MCF 10A (cell line): ENCODE measurements around the gene RNF115. TPM values are rescaled to one million over a fixed set of nuclear protein-coding genes. Genes with fewer than 3 reads are reported as not detected.
A peak's percentile ranks its signal among the peaks of the same experiment; 100 is the strongest.
"Not testable (repeated sequence)": the region's sequence is repeated elsewhere in the genome, so short reads cannot be mapped to it uniquely, and the experiment has no call there.

ENCODE experiments used
- BruUV-seq: library from RNA; stranded (reverse); fragments of 400-500 nt; replicated peaks from 2 replicates; lab custom pipeline; 2021; lab: Mats Ljungman, UMichigan
- CTCF ChIA-PET: fragments of 300-600 bp; sonication (Branson Sonifier 250); formaldehyde crosslinking; extraction: SDS; loops from one replicate; lab custom pipeline; 2021; ENCODE audit warnings: antibody characterized with exemption, inconsistent platforms; lab: Yijun Ruan, JAX
- POLR2A ChIA-PET: fragments of 300-600, 350-650 bp; sonication (Branson Sonifier 250); formaldehyde crosslinking; extraction: SDS; loops from one replicate; lab custom pipeline; 2020; ENCODE audit warnings: antibody characterized with exemption, inconsistent platforms; lab: Yijun Ruan, JAX
- DNase-seq: peaks from one replicate; pipeline ENCODE4 v3.0.0-alpha.2; 2018; ENCODE audit not compliant: unreplicated experiment
- H3K27ac Mint-ChIP-seq: one replicate; pipeline ENCODE4 v1.8.0; 2022; ENCODE audit warnings: mild to moderate bottlenecking, low read depth, mixed read lengths; ENCODE audit not compliant: unreplicated experiment
- H3K27me3 Mint-ChIP-seq: one replicate; pipeline ENCODE4 v1.8.0; 2022; ENCODE audit warnings: mixed read lengths; ENCODE audit not compliant: insufficient read depth, unreplicated experiment
- H3K36me3 Mint-ChIP-seq: one replicate; pipeline ENCODE4 v1.8.0; 2022; ENCODE audit warnings: mild to moderate bottlenecking, moderate library complexity, mixed read lengths; ENCODE audit not compliant: insufficient read depth, unreplicated experiment
- H3K4me1 Mint-ChIP-seq: one replicate; pipeline ENCODE4 v1.8.0; 2022; ENCODE audit warnings: mixed read lengths; ENCODE audit not compliant: insufficient read depth, unreplicated experiment
- H3K4me3 Mint-ChIP-seq: one replicate; pipeline ENCODE4 v1.8.0; 2022; ENCODE audit warnings: mild to moderate bottlenecking, moderate library complexity, mixed read lengths; ENCODE audit not compliant: unreplicated experiment
- H3K9me3 Mint-ChIP-seq: one replicate; pipeline ENCODE4 v1.8.0; 2022; ENCODE audit warnings: mixed read lengths; ENCODE audit not compliant: unreplicated experiment
- CTCF ChIP-seq: fragments of 200-600 bp; IDR thresholded peaks from one replicate; pipeline ENCODE4 v1.8.0; 2022; ENCODE audit warnings: antibody characterized with exemption, mild to moderate bottlenecking; ENCODE audit not compliant: unreplicated experiment
- intact Hi-C: fragments of 100-400 bp; cut with micrococcal nuclease; formaldehyde crosslinking; loops from 2 replicates; pipeline ENCODE4 v1.14.1; 2022
- total RNA-seq: library from RNA; stranded (reverse); gene quantifications from 2 replicates; pipeline ENCODE4 v1.2.3, GENCODE V29; 2022

RNF115 gene
- total RNA-seq, 1 experiment from 2014 or later: 19.5 TPM

- ChIA-PET CTCF (interaction anchor here (0.6 to 3.5 kb wide), 8 partner anchors 11 to 126 kb away, joined by 3 to 30 read pairs (median 5); no protein-coding TSS in a partner anchor), POLR2A (no interaction called here)
- Mint-ChIP-seq H3K36me3 (no peaks in the 10 kb centered on the region), H3K9me3 (no peaks in the 10 kb centered on the region), H3K4me1 (peaks cover 11% of the 10 kb centered on the region), H3K4me3 (no peak within 1 kb of the TSS), H3K27me3 (no peaks in the 10 kb centered on the region), H3K27ac (no peak within 1 kb of the TSS)
- TF ChIP-seq CTCF: no peak
- no TSS peak for BruUV-seq
- intact Hi-C loops: loop anchor here (5.0 kb wide), 2 partner anchors 103 to 127 kb away; partner anchors contain the start of genes POLR3C and RNF115
- no peak for DNase-seq
These were observed 104.4 kb downstream of the RNF115 start, which contains the start of gene CD160 for GRCh38 chr1:145719230-145720079. CD160 (plus strand) TSS chr1:145719499; CDS start chr1:145728328, 8,829 bp downstream.

GRCh38 chr1:145718465-145718864 lies 105.4 kb downstream of the RNF115 start:
- H3K36me3 Mint-ChIP-seq, DNase-seq, POLR2A ChIA-PET, BruUV-seq, H3K9me3 Mint-ChIP-seq, intact Hi-C loops, H3K27ac Mint-ChIP-seq, H3K27me3 Mint-ChIP-seq, H3K4me3 Mint-ChIP-seq: not testable (repeated sequence)
- CTCF ChIA-PET: interaction anchor here (0.6 to 1.3 kb wide), 2 partner anchors 12 to 15 kb away, joined by 3 to 4 read pairs; no protein-coding TSS in a partner anchor
- H3K4me1 Mint-ChIP-seq: peaks cover 11% of the 10 kb centered on the region

- no peak for DNase-seq
- peaks cover 11% of the 10 kb centered on the region for H3K4me1 Mint-ChIP-seq
- H3K9me3 Mint-ChIP-seq: no peaks in the 10 kb centered on the region
- no peak overlapping the region for H3K27ac Mint-ChIP-seq
- intact Hi-C loops: no loop called here
- H3K36me3 Mint-ChIP-seq: no peaks in the 10 kb centered on the region
- no peaks in the 10 kb centered on the region for H3K27me3 Mint-ChIP-seq
- no peak for TF ChIP-seq CTCF
- ChIA-PET POLR2A (no interaction called here), CTCF (interaction anchor here (1.3 kb wide), 1 partner anchor 11 kb away, joined by 4 read pairs; no protein-coding TSS in a partner anchor)
- BruUV-seq: no TSS peak
- no peak overlapping the region for H3K4me3 Mint-ChIP-seq
These were observed 106.1 kb downstream of the RNF115 start for GRCh38 chr1:145717833-145718232.

- H3K27ac Mint-ChIP-seq: peak overlapping the region; percentile 4
- ChIA-PET POLR2A (no interaction called here), CTCF (interaction anchor here (0.6 to 0.7 kb wide), 3 partner anchors 21 to 74 kb away, joined by 3 to 4 read pairs (median 4); no protein-coding TSS in a partner anchor)
- H3K9me3 Mint-ChIP-seq: no peaks in the 10 kb centered on the region
- no peak overlapping the region for H3K4me3 Mint-ChIP-seq
- no TSS peak for BruUV-seq
- no peak for DNase-seq
- H3K27me3 Mint-ChIP-seq: no peaks in the 10 kb centered on the region
- intact Hi-C loops: no loop called here
- H3K4me1 Mint-ChIP-seq: peaks cover 10% of the 10 kb centered on the region
- TF ChIP-seq CTCF: no peak
- H3K36me3 Mint-ChIP-seq: no peaks in the 10 kb centered on the region
These were observed 107.1 kb downstream of the RNF115 start for GRCh38 chr1:145716641-145717345.
